ENCODE results near the gene GRID1. TPM values are rescaled to one million over a fixed set of nuclear protein-coding genes. Genes with fewer than 3 reads are reported as not detected.

Gene GRID1
- polyA plus RNA-seq, 1 of the 3 experiments (the other 2 are of a cell fraction) = 0.13 TPM

GRCh38 chr10:85565381-85565780, 801.2 kb downstream of the GRID1 start (continued):
- TF ChIP-seq REST (IDR thresholded peaks at IDR 0.05; ENCODE audit: low read depth, low read length) = no peak
- no peak for TF ChIP-seq MXI1 (IDR thresholded peaks at IDR 0.05; ENCODE audit: low read depth, low read length)
- TF ChIP-seq, protein P1, sequence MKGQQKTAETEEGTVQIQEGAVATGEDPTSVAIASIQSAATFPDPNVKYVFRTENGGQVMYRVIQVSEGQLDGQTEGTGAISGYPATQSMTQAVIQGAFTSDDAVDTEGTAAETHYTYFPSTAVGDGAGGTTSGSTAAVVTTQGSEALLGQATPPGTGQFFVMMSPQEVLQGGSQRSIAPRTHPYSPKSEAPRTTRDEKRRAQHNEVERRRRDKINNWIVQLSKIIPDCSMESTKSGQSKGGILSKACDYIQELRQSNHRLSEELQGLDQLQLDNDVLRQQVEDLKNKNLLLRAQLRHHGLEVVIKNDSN (IDR thresholded peaks at IDR 0.05; ENCODE audit: borderline replicate concordance, low read depth) = no peak
- no peak for TF ChIP-seq POLR2AphosphoS5 (IDR thresholded peaks at IDR 0.05; ENCODE audit: low read depth, low read length)
- TF ChIP-seq TEAD4 (IDR thresholded peaks at IDR 0.05; ENCODE audit: borderline replicate concordance, insufficient read depth) = no peak
- TF ChIP-seq EZH2phosphoT487 (IDR thresholded peaks at IDR 0.05; ENCODE audit: borderline replicate concordance, low read depth) = no peak
- TF ChIP-seq RCOR1 (IDR thresholded peaks at IDR 0.05; ENCODE audit: low read length) = no peak
- no peak for TF ChIP-seq TAF1 (IDR thresholded peaks at IDR 0.05; ENCODE audit: borderline replicate concordance, low read depth, low read length)
- no peak for TF ChIP-seq ELF1 (IDR thresholded peaks at IDR 0.05)
- no peak for TF ChIP-seq MEF2A (IDR thresholded peaks at IDR 0.05; ENCODE audit: borderline replicate concordance, low read depth)

DNA sequence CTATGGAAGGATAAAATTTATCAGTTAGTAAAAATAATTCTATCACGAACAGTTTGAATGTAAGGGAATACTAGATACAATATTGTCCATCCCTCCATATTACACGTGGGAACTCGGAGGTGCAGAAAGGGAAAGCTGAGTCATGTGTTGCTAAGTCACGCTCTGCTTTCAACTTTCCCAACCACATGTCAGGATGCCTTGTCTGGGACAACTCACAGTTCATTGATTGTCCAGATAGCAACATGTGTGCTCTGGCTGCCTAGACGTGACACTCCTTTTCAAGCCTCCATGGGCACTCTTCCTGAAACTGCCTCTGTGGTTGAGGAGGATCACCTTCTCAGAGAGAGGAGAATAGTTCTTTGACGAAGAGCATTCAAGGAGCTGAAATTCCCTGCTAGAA, 808.1 kb downstream of the GRID1 start:
- H3K9me2 ChIP-seq = no peaks in the 10 kb centered on the region
- H4K20me1 ChIP-seq (ENCODE audit: insufficient read depth) = no peaks in the 10 kb centered on the region
- H3F3A ChIP-seq (replicated peaks; ENCODE audit: insufficient read depth) = no peaks in the 10 kb centered on the region
- no peaks in the 10 kb centered on the region for H3K79me2 ChIP-seq (ENCODE audit: insufficient read depth)
- ChIA-PET POLR2A (no interaction called here), CTCF (no interaction called here)
- no peak for DNase-seq
- no peaks in the 10 kb centered on the region for H3K36me3 ChIP-seq (replicated peaks in 1 of 2; ENCODE audit: control insufficient read depth in 1 of 2, insufficient read depth in 2 of 2, low read length in 1 of 2)
- no peaks in the 10 kb centered on the region for H3K4me1 ChIP-seq (ENCODE audit: control insufficient read depth in 1 of 2, insufficient read depth in 2 of 2, low read depth in 1 of 2, low read length in 1 of 2)
- no peaks in the 10 kb centered on the region for H3K27me3 ChIP-seq (ENCODE audit: insufficient read depth)
- TF ChIP-seq GATA2 (CRISPR knock-in tag; IDR thresholded peaks at IDR 0.05) (no peak), SIN3A (IDR thresholded peaks at IDR 0.05; ENCODE audit: borderline replicate concordance, low read depth, low read length) (no peak), MXI1 (IDR thresholded peaks at IDR 0.05; ENCODE audit: low read depth, low read length) (no peak), MAX (IDR thresholded peaks at IDR 0.05; ENCODE audit: low read depth) (no peak), TEAD4 (IDR thresholded peaks at IDR 0.05; ENCODE audit: borderline replicate concordance, insufficient read depth) (no peak), CTCF (IDR thresholded peaks at IDR 0.05) (no peak), CHD2 (IDR thresholded peaks at IDR 0.05; ENCODE audit: low read length, partially characterized antibody) (no peak), FOXM1 (IDR thresholded peaks at IDR 0.05; ENCODE audit: low read depth) (no peak), MEF2A (IDR thresholded peaks at IDR 0.05; ENCODE audit: borderline replicate concordance, low read depth) (no peak)
- TF ChIP-seq, protein P2, sequence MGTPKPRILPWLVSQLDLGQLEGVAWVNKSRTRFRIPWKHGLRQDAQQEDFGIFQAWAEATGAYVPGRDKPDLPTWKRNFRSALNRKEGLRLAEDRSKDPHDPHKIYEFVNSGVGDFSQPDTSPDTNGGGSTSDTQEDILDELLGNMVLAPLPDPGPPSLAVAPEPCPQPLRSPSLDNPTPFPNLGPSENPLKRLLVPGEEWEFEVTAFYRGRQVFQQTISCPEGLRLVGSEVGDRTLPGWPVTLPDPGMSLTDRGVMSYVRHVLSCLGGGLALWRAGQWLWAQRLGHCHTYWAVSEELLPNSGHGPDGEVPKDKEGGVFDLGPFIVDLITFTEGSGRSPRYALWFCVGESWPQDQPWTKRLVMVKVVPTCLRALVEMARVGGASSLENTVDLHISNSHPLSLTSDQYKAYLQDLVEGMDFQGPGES (IDR thresholded peaks at IDR 0.05; ENCODE audit: low read depth, low read length) = no peak
- TF ChIP-seq, protein P3, sequence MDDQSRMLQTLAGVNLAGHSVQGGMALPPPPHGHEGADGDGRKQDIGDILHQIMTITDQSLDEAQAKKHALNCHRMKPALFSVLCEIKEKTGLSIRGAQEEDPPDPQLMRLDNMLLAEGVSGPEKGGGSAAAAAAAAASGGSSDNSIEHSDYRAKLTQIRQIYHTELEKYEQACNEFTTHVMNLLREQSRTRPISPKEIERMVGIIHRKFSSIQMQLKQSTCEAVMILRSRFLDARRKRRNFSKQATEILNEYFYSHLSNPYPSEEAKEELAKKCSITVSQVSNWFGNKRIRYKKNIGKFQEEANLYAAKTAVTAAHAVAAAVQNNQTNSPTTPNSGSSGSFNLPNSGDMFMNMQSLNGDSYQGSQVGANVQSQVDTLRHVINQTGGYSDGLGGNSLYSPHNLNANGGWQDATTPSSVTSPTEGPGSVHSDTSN (IDR thresholded peaks at IDR 0.05) = no peak
- H3K9me3 ChIP-seq = no peaks in the 10 kb centered on the region; the same call in 1 of the 2 replicates
- H2AFZ ChIP-seq (ENCODE audit: low read depth) = no peak overlapping the region
- WGBS (ENCODE audit: low lambda C conversion rate) = 17% methylated on average over 6 of the region's 6 CpGs
- H3K9ac ChIP-seq = no peak overlapping the region
- H3K27ac ChIP-seq (ENCODE audit: low read depth in 2 of 2, low read length in 1 of 2) = no peak overlapping the region
- no peak overlapping the region for H3K4me3 ChIP-seq (ENCODE audit: low read depth in 2 of 2, low read length in 1 of 2)
- H3K4me2 ChIP-seq = no peak overlapping the region
